OCI-LY3 (cell line): ENCODE results near the gene URB1.
"Not testable (repeated sequence)": the region's sequence is repeated elsewhere in the genome, so short reads cannot be mapped to it uniquely, and the experiment has no call there.

Experiments used
- CTCF ChIP-seq: fragments of 200-600, 300-600 bp; sonication (generic); IDR thresholded peaks from 2 replicates; pipeline ENCODE4 v1.5.1; 2014; ENCODE audit warnings: antibody characterized with exemption, low read length, low read depth
- EZH2phosphoT487 ChIP-seq: fragments of 200-600 bp; shearing (Covaris generic); IDR thresholded peaks from 2 replicates; pipeline ENCODE4 v1.6.1; 2018; ENCODE audit warnings: antibody characterized with exemption, mixed run types, low read depth

DNA sequence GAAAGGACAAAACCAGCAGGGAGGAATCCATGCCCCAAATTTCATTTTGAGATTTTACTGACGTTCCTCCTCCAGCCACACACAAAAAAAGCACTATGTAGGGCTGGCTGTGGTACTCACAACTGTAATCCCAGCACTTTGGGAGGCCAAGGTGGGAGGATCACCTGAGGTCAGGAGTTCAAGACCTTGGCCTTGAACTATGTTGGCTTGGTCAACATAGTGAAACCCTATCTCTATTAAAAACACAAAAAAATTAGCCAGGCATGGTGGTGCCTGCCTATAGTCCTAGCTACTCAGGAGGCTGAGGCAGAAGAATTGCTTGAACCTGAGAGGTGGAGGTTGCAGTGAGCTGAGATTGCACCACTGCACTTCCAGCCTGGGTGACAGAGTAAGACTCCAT is 23.9 kb downstream of the URB1 start:
- not testable (repeated sequence) for TF ChIP-seq CTCF, EZH2phosphoT487
